GM21381 (cell line): ENCODE data around the gene TMIGD2.
A peak's percentile ranks its signal among the peaks of the same experiment; 100 is the strongest.
"Not testable (repeated sequence)": the region's sequence is repeated elsewhere in the genome, so short reads cannot be mapped to it uniquely, and the experiment has no call there.

Experiments
- ATAC-seq: cut with Tn5 transposase; IDR thresholded peaks from one replicate; pipeline ENCODE4 v1.9.1; 2021; ENCODE audit warnings: mild to moderate bottlenecking, moderate library complexity; ENCODE audit not compliant: unreplicated experiment

TMIGD2 gene, protein sequence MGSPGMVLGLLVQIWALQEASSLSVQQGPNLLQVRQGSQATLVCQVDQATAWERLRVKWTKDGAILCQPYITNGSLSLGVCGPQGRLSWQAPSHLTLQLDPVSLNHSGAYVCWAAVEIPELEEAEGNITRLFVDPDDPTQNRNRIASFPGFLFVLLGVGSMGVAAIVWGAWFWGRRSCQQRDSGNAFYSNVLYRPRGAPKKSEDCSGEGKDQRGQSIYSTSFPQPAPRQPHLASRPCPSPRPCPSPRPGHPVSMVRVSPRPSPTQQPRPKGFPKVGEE

DNA sequence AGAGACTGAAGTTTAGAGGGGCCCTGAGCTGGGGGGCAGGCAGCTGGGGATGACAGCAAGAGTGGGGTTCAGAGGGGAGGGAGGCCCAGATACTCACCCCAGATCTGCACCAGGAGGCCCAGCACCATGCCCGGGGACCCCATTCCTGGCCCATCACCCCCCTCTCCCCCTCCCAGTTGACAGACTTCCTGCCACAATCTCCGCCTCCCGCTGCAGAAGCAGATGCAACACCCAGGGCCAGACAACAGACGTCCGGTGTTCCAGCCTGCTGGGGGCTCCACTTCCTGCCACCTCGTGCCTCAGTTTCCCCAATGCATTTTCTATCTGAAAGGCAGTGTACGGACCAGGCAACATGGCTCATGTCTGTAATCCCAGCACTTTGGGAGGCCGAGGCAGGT lies at the start of gene TMIGD2:
TSS of gene TMIGD2 (minus strand) at position 147 of the 398 bp plus-strand sequence. CDS start at position 143, 4 bp downstream.
- no peak for ATAC-seq

DNA sequence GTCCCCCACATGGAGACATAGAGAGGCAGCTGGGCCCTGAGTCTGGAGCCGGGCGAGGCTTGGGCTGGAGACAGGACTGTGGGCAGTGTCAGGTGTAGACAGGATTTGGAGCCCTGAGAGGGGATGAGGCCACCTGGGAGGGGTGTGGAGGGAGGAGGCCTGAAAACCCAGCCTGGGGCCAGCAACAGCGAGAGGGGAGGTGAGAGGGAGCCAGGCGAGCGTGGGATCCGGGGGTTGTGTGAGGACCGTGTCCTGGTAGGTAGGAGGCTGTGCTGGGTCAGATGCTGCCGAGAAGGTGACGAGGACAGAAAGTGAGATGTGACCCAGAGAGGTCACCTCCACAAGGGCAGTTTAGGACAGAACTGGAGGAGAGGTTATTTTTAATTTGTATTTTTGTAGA lies 48.5 kb upstream of the TMIGD2 start:
- ATAC-seq: no peak

GRCh38 chr19:4350111-4350510 lies 47.9 kb upstream of the TMIGD2 start:
- ATAC-seq: no peak

GRCh38 chr19:4349225-4349624 lies 47.0 kb upstream of the TMIGD2 start:
- ATAC-seq: not testable (repeated sequence)

GRCh38 chr19:4347521-4347920 lies 45.3 kb upstream of the TMIGD2 start:
- no peak for ATAC-seq

GRCh38 chr19:4346020-4346383 lies 43.8 kb upstream of the TMIGD2 start:
- ATAC-seq: no peak

- no peak for ATAC-seq
Observed at GRCh38 chr19:4345342-4346019, 43.3 kb upstream of the TMIGD2 start.

DNA sequence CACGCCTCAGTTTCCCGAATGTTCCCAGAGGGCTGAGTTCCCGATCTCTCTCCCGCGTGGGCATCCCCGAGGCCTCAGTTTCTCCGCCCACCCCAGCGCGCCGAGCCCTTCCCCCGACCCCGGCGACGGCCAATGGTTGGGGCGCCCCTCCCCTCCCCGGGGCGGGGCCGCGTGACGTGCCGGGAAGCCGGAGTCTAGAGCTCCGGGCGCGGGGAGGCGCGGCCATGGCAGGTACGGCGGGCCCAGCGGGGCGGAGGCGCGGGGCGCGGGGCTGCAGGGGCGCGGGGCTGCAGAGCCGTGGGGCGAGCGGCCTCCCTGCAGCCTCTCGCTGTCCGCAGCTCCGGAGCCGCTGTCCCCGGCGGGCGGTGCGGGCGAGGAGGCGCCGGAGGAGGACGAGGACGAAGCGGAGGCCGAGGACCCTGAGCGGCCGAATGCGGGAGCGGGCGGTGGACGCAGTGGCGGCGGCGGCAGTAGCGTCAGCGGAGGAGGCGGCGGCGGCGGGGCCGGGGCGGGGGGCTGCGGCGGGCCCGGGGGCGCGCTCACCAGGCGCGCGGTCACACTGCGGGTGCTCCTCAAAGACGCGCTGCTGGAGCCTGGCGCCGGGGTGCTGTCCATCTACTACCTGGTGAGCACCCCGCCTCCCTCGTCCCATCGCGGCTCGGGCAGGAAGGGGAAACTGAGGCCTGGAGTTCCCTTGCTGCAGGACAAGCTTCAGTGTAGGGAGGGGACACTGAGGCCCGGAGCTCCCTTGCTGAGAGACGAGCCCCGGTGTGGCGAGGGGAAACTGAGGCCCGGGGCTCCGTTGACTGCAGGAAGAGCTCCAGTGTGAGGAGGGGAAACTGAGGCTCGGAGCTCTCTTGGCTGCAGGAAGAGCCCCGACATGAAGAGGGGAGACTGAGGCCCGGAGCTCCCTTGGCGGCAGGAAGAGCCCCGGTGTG lies 41.5 kb upstream of the TMIGD2 start, which contains the start of gene MPND:
TSS of gene MPND (plus strand) at position 193 of the 938 bp plus-strand sequence. CDS start at position 225, 32 bp downstream.
- ATAC-seq: peak; percentile 48

- ATAC-seq: peak; percentile 81
Observed at GRCh38 chr19:4342615-4343369, 40.6 kb upstream of the TMIGD2 start.

- no peak for ATAC-seq
Observed at GRCh38 chr19:4342314-4342614, 40.1 kb upstream of the TMIGD2 start.

- no peak for ATAC-seq
Observed at GRCh38 chr19:4338441-4339355, 36.5 kb upstream of the TMIGD2 start, which contains the start of gene STAP2. STAP2 (minus strand) TSS chr19:4338827; CDS start chr19:4338753, 74 bp downstream.

DNA sequence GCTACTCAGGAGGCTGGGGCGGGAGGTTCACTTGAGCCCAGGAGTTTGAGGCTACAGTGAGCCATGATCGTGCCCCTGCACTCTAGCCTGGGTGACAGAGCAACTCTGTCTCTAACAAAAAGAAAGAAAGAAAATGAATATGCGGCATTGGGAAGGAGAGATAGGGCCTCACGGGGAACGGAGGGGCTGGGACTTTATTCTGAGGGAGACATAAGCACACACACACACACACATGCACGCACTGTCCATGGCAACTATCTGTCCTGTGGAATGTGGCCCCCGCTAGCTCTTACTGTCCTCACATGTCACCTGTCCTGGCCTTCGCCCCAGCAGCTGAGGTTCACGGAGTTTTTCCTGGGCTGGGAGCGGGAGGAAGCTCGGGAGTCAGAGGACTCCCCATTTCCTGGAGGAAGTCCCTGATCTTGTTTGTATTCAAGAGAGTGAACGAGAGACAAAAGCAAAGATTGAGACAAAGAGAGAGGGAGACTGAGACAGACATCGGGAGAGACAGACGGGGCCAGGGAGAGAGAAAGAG lies 35.8 kb upstream of the TMIGD2 start:
- ATAC-seq: no peak

GRCh38 chr19:4334929-4335570 lies 32.9 kb upstream of the TMIGD2 start:
- ATAC-seq: no peak

- no peak for ATAC-seq
Observed at GRCh38 chr19:4329858-4330257, 27.7 kb upstream of the TMIGD2 start.

DNA sequence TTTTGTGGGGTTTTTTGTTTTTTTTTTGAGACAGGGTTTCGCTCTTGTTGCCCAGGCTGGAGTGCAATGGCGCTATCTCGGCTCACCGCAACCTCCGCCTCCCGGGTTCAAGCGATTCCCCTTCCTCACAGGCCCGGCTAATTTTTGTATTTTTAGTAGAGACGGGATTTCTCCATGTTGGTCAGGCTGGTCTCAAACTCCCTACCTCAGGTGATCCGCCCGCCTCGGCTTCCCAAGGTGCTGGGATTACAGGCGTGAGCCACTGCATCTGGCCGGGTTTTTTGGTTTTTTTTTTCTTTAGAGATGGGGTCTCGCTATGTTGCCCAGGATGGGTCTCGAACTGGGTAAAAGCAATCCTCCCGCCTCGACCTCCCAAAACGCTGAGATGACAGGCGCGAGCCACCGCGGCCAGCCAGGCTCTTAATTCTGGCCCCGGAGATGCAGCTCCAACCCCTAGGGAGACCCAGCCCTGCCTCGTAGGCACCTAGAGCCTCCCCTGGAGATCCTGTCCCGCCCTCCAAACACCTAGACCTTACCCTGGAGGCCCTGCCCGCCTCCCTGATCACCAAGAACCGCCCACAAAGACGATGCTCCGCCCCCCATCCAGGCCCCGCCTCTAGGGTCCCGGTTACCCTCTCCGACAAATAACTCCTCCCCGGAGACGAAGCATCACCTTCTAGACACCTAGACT lies 26.9 kb upstream of the TMIGD2 start:
- not testable (repeated sequence) for ATAC-seq

DNA sequence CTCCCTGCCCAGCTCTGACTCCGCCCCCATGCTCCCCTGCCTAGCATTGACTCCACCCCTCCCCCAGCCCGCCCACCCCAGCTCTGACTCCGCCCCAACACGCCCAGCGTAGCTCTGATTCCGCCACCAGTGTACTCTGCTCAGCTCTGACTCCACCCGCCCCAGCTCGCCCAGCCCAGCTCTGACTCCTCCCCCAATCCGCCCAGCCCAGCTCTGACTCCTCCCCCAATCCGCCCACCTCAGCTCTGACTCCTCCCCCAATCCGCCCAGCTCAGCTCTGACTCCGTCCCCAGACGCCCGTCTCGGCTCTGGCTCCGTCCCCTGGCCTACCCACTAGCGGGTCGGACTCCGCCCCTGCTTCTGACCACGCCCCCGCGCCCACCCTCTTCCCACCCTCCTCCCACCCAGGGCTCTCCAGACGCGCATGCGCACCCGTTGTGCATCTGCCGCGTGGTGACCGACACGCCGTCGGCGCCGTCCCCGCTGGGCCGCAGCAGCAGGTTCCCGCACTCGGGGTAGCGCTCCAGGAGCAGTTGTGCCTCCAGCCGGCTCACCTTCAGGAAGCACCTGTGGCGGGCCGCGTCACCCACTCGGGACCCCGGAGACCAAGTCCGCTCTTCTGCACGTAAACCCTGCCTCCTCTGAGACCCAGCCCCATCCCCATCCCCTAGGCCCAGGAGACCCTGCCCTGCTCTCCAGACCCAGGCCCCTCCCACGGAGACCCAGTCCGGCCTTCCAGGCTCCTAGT lies 26.2 kb upstream of the TMIGD2 start:
- peak; percentile 68 for ATAC-seq

- no peak for ATAC-seq
Observed at GRCh38 chr19:4327877-4328242, 25.7 kb upstream of the TMIGD2 start.
